Activated T-helper 2 cell treated with anti-CD3 and anti-CD28 coated beads, Interferon-gamma antibody, Interleukin-2, Interleukin-4, amounts not matched to agents 10 μg/mL and 5 μg/mL and 100 μg/mL, durations not matched to agents 14 hours and 24 hours and 36 hours (primary cell): ENCODE results near the gene SSU72. TPM values are rescaled to one million over a fixed set of nuclear protein-coding genes. Genes with fewer than 3 reads are reported as not detected.

Experiments used
- DNase-seq: peaks from one replicate; pipeline ENCODE4 v3.0.0; 2021; ENCODE audit warnings: low spot score
- H3K27ac Mint-ChIP-seq: one replicate; pipeline ENCODE4 v1.8.0; 2021; ENCODE audit warnings: mixed read lengths
- H3K27me3 Mint-ChIP-seq: one replicate; pipeline ENCODE4 v1.8.0; 2021; ENCODE audit warnings: low read depth, mixed read lengths
- H3K36me3 Mint-ChIP-seq: one replicate; pipeline ENCODE4 v1.8.0; 2021; ENCODE audit warnings: low read depth, mixed read lengths
- H3K4me1 Mint-ChIP-seq: one replicate; pipeline ENCODE4 v1.8.0; 2021; ENCODE audit warnings: low read depth, mixed read lengths
- H3K4me3 Mint-ChIP-seq: one replicate; pipeline ENCODE4 v1.8.0; 2021; ENCODE audit warnings: low read depth, mild to moderate bottlenecking, moderate library complexity, mixed read lengths
- H3K9me3 Mint-ChIP-seq: one replicate; pipeline ENCODE4 v1.8.0; 2021; ENCODE audit warnings: mixed read lengths
- intact Hi-C: fragments of 100-400 bp; cut with micrococcal nuclease; formaldehyde crosslinking; loops from one replicate; pipeline ENCODE4 v1.15.1; 2023
- total RNA-seq: library from RNA; stranded (reverse); gene quantifications from 2 replicates; pipeline ENCODE4 v1.2.3, GENCODE V29; 2022

SSU72 gene
- total RNA-seq, 1 donor from 2014 or later: 123 TPM

DNA sequence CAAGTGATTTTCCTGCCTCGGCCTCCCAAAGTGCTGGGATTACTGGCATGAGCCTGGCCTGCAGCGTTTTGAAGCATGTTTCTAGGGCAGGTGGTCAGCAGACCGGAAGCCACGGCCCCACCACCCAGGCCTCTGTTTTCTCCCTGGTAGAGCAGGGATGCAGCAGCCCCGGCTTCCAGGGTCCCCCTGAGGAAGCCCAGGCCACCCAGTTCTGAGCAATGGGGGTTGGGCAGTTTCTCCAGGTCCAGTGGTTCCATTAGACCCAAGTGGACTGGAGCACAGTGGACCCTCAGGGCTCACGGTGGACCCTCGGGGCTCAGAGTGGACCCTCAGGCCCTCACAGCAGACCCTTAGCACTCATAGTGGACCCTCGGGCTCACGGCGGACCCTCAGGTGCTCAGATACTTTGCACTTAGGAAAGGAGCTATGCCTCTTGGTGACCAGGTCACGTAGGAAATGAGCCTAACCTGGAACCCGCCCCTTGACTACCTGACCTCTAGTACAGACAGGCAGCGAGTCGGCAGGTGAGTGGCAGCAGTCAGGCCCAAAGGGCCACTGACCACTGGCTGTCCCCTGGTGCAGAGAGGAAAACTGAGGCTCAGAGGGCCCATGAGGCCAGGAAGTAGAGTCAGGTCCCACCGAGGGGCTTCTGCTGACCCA, 29.8 kb upstream of the SSU72 start:
- no peak for DNase-seq
- no peaks in the 10 kb centered on the region for H3K9me3 Mint-ChIP-seq
- intact Hi-C loops: no loop called here
- H3K4me3 Mint-ChIP-seq: no peak overlapping the region
- no peaks in the 10 kb centered on the region for H3K36me3 Mint-ChIP-seq
- H3K4me1 Mint-ChIP-seq: peaks cover 6% of the 10 kb centered on the region
- no peaks in the 10 kb centered on the region for H3K27me3 Mint-ChIP-seq
- H3K27ac Mint-ChIP-seq: peak overlapping the region; percentile 67

- H3K36me3 Mint-ChIP-seq: no peaks in the 10 kb centered on the region
- H3K9me3 Mint-ChIP-seq: no peaks in the 10 kb centered on the region
- peaks cover 6% of the 10 kb centered on the region for H3K4me1 Mint-ChIP-seq
- DNase-seq: no peak
- peaks cover 2% of the 10 kb centered on the region for H3K27me3 Mint-ChIP-seq
- intact Hi-C loops: no loop called here
- H3K4me3 Mint-ChIP-seq: no peak overlapping the region
- H3K27ac Mint-ChIP-seq: no peak overlapping the region
Measured at GRCh38 chr1:1603671-1604373, 29.2 kb upstream of the SSU72 start.

- DNase-seq: no peak
- peaks cover 5% of the 10 kb centered on the region for H3K27me3 Mint-ChIP-seq
- H3K36me3 Mint-ChIP-seq: no peaks in the 10 kb centered on the region
- peaks cover 6% of the 10 kb centered on the region for H3K4me1 Mint-ChIP-seq
- intact Hi-C loops: no loop called here
- H3K9me3 Mint-ChIP-seq: no peaks in the 10 kb centered on the region
- H3K4me3 Mint-ChIP-seq: no peak overlapping the region
- H3K27ac Mint-ChIP-seq: no peak overlapping the region
Measured at GRCh38 chr1:1602968-1603506, 28.4 kb upstream of the SSU72 start.

- no peaks in the 10 kb centered on the region for H3K9me3 Mint-ChIP-seq
- no peak overlapping the region for H3K27ac Mint-ChIP-seq
- peaks cover 5% of the 10 kb centered on the region for H3K27me3 Mint-ChIP-seq
- H3K4me3 Mint-ChIP-seq: no peak overlapping the region
- DNase-seq: no peak
- H3K4me1 Mint-ChIP-seq: peaks cover 8% of the 10 kb centered on the region
- intact Hi-C loops: no loop called here
- H3K36me3 Mint-ChIP-seq: no peaks in the 10 kb centered on the region
Measured at GRCh38 chr1:1602304-1602967, 27.8 kb upstream of the SSU72 start.

DNA sequence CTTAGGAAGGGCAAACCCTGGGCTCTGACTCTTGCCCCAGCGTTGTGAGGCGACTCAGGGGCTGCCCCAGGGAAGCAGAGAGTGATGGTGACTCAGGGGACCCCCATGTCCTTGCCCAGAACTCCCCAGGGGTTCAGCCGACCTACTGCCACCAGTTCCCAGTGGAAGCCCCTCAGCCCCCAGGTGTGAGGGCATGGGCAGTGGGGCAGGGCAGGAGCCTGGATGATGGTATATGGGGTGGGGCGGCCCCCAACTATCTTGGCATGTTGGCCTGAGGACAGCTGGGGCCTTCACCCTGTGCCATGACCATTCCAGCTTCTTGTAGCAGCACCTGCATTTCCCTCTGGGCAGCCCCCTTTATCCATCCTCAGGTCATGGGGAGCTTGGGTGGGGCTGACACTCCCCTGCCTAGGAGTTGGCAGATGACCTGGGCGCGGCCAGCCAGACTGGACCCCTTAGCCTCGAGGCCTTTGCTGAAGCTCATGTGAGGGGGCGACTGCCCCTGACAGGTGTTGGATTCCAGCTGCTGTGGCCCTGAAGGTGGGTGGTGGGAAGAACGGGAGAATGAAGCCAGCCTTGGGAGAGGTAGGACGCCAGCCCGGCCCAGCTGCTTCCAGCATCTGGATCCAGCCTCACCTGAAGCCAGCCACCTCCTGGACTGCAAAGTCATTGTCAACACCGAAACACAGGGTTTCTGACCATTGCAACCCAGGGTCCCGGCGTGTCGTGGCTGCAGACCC, 27.1 kb upstream of the SSU72 start:
- no peak overlapping the region for H3K4me3 Mint-ChIP-seq
- peaks cover 5% of the 10 kb centered on the region for H3K27me3 Mint-ChIP-seq

DNA sequence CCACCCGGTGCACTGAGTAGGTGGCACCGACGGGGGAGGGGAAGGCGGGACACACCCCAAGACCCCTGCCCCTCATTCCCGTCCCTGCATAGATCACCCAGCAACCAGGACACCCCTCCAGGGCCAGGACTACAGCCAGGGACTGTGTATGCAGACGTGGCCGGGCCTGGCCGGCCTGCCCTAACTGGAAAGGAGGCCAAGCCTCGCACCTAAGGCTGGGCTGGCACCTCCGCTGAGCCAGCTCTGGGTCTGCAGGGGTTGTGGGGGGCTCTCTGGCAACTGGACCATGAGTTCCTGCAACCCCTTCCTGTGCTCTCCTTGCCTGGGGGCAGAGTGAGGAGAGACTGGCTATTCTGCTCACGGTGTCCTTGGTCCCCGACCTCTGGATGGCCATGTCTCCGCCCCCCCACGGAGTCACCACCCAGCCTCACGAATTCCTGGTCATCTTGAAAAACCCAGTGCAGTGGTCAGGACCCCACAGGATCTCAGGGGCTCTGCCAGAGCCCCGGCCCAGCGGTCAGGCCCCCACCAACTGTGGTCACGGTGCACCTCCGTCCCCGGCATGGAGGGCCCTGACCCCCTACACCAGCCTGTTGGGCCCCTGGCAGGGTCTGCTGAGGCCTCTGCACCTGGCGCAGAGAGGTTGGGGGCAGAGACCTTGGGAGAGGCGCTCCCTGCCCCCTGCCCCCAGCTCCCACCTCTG, 26.3 kb upstream of the SSU72 start:
- H3K27ac Mint-ChIP-seq: no peak overlapping the region
- peak overlapping the region; percentile 69 for H3K4me3 Mint-ChIP-seq
- intact Hi-C loops: no loop called here
- H3K4me1 Mint-ChIP-seq: peaks cover 2% of the 10 kb centered on the region
- H3K27me3 Mint-ChIP-seq: peaks cover 5% of the 10 kb centered on the region
- no peak for DNase-seq
- no peaks in the 10 kb centered on the region for H3K9me3 Mint-ChIP-seq
- H3K36me3 Mint-ChIP-seq: no peaks in the 10 kb centered on the region

More for the DNA sequence above, 27.1 kb upstream of the SSU72 start:
- H3K4me1 Mint-ChIP-seq: peaks cover 3% of the 10 kb centered on the region
- H3K9me3 Mint-ChIP-seq: no peaks in the 10 kb centered on the region
- H3K36me3 Mint-ChIP-seq: no peaks in the 10 kb centered on the region
- no peak for DNase-seq
- intact Hi-C loops: no loop called here
- H3K27ac Mint-ChIP-seq: no peak overlapping the region

DNA sequence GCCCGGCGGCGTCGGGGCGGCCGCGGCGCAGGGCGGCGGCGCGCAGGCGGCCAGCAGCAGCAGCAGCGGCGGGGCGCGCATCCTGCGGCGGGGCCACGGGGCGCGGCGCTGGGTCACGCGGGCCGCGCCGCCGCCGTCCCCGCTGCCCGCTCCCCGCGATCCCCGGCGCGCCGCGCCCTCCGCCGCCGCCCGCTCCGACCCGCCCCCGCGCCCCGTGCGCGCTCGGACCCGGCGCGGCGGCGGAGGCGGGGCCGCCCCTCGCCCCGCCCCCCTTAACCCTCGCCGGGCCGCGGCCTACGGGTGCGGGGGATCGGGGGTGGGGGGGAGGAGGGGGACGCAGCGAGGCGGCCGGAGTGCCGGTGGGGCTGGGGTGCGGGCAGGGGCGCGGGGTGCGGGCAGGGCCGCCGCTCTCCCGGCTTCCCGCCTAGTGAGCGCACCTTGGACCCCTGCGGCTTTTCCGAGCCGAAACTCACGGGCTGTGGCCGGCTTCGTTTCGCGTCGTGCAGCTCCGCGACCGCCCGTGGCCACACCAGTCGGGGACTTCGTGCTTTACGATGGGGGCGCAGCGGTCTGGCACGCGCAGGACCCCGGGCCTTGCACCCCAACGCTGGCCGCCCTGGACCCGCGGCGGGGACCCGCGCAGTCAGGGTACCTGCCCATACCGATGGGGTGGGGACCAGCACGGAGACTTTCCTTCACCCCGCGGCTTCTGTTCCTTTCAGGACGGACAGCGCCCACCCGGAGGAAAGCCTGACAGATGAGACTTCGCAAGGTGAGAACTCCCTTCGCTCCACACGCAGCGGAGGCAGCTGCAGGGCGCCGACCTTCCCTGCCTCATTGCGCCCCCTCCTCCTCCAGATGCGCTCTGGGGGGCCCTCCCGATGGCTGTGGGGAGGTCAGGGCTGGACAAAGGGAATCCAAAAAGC, 25.5 kb upstream of the SSU72 start, which contains the start of gene FNDC10:
Gene FNDC10 (minus strand): TSS at position 201 of the 926 bp plus-strand sequence. CDS start 120 bp downstream, at position 81.
- H3K27ac Mint-ChIP-seq: no peak within 1 kb of the TSS
- intact Hi-C loops: no loop called here

GRCh38 chr1:1599030-1599934, 24.6 kb upstream of the SSU72 start:
- Mint-ChIP-seq H3K9me3 (no peaks in the 10 kb centered on the region), H3K27ac (no peak overlapping the region), H3K36me3 (no peaks in the 10 kb centered on the region), H3K4me3 (peak overlapping the region; percentile 78), H3K27me3 (peaks cover 5% of the 10 kb centered on the region), H3K4me1 (peaks cover 2% of the 10 kb centered on the region)
- intact Hi-C loops: no loop called here
- DNase-seq: peak; percentile 37

More for the DNA sequence above, 25.5 kb upstream of the SSU72 start, which contains the start of gene FNDC10:
- Mint-ChIP-seq H3K4me3 (peak within 1 kb of the TSS; percentile 78), H3K4me1 (peaks cover 2% of the 10 kb centered on the region), H3K36me3 (no peaks in the 10 kb centered on the region), H3K9me3 (no peaks in the 10 kb centered on the region), H3K27me3 (peaks cover 5% of the 10 kb centered on the region)
- no peak for DNase-seq

DNA sequence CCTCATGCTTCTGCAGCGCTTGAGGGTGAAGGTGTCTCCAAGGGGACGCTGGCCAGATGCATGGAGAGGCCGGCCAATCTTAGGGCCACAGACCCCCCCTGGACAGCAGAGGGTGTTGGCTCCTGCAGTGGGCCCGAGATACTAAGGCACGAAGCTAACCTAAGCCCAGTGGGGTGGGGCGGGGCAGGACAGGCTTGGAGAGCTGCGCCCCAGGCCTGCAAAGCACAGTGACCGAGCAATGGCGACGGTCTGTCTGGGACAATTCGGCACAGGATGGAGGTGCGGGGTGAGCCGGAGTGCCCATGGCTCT, 24.0 kb upstream of the SSU72 start:
- intact Hi-C loops: no loop called here

DNA sequence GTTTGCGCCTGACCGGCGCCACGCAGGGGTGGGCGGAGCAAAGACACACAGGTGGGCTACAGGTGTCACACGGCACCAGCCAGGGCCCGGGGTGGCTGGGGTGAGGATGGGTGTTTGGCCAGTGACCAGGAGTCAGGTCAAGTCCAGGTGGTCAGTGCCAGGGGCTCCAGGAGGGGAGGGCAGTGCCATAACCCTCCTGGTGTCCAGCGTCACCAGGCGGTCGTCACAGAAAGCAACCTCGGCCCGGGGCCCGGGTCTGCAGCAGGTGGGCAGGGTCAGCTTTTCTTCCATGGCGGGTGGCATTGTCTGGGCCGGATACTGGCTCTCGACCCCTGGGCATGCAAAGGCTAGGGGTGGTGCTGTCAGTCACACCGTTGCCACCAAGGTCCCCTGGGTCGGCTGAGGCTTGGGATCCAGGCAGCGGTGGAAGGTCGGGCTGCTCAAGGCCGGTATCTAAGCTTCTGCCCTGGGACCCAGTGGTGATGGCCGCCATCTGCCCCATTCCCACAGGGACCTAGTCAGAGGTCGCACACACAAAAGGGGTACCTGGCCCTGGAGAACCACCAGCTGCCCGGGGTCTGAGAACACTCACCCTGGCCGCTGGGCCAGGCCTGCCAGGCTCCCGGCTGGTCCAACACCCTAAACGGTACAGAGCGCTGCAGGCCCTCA, 23.5 kb upstream of the SSU72 start:
- Mint-ChIP-seq H3K27me3 (peaks cover 5% of the 10 kb centered on the region), H3K9me3 (no peaks in the 10 kb centered on the region)

More for the DNA sequence above, 24.0 kb upstream of the SSU72 start:
- peak overlapping the region; percentile 78 for H3K4me3 Mint-ChIP-seq
- H3K27ac Mint-ChIP-seq: no peak overlapping the region
- H3K9me3 Mint-ChIP-seq: no peaks in the 10 kb centered on the region
- DNase-seq: no peak
- peaks cover 5% of the 10 kb centered on the region for H3K27me3 Mint-ChIP-seq
- H3K4me1 Mint-ChIP-seq: peaks cover 2% of the 10 kb centered on the region
- H3K36me3 Mint-ChIP-seq: no peaks in the 10 kb centered on the region

More for the DNA sequence above, 23.5 kb upstream of the SSU72 start:
- no peaks in the 10 kb centered on the region for H3K36me3 Mint-ChIP-seq
- peak overlapping the region; percentile 37 for H3K4me3 Mint-ChIP-seq
- no peak for DNase-seq
- intact Hi-C loops: no loop called here
- H3K4me1 Mint-ChIP-seq: peaks cover 2% of the 10 kb centered on the region
- no peak overlapping the region for H3K27ac Mint-ChIP-seq
